ENCODE results near the gene ITGA3.

ITGA3 gene

DNA sequence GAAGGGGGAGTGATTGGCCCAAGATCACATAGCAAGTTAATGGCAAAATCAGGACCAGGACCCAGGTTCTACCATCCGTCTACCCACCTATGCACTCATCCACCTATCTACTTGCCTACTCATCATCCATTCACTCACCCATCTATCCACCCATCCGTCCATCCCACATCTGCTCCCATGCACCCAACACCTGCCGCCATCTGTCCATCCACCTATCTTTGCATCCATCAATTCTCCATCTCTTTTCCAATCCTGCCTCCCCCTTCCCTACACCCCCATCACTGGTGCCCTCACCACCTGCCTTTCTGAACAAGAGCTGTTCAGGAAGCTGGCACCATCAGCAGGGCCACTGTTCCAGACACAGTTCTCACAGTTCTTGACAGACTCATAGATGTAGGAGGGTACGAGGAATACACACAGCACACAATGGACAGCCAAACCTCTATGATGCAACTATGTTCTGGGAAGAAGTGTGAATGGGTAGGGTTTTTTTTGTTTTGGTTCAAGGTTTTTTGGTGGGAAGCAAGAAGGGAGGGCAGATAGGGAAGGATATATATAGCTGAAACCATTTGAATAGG, 69.6 kb downstream of the ITGA3 start:
- DNase-seq (ENCODE audit: low read depth in 4 of 4, low spot score in 1 of 4), result no peak

- no peak for DNase-seq (ENCODE audit: low read depth in 4 of 4, low spot score in 1 of 4)
These were observed 71.9 kb downstream of the ITGA3 start for GRCh38 chr17:50127697-50128361.

GRCh38 chr17:50128441-50129352, 72.8 kb downstream of the ITGA3 start:
- DNase-seq (ENCODE audit: low read depth in 4 of 4, low spot score in 1 of 4), result no peak

GRCh38 chr17:50129353-50129727, 73.4 kb downstream of the ITGA3 start:
- DNase-seq (ENCODE audit: low read depth in 4 of 4, low spot score in 1 of 4), result no peak

- DNase-seq (ENCODE audit: low read depth in 4 of 4, low spot score in 1 of 4), result no peak
These were observed 74.0 kb downstream of the ITGA3 start, which contains the start of gene SAMD14 for GRCh38 chr17:50129728-50130558. TSS of gene SAMD14 (minus strand) at chr17:50130160. CDS start at chr17:50124959, 5,201 bp downstream.

DNA sequence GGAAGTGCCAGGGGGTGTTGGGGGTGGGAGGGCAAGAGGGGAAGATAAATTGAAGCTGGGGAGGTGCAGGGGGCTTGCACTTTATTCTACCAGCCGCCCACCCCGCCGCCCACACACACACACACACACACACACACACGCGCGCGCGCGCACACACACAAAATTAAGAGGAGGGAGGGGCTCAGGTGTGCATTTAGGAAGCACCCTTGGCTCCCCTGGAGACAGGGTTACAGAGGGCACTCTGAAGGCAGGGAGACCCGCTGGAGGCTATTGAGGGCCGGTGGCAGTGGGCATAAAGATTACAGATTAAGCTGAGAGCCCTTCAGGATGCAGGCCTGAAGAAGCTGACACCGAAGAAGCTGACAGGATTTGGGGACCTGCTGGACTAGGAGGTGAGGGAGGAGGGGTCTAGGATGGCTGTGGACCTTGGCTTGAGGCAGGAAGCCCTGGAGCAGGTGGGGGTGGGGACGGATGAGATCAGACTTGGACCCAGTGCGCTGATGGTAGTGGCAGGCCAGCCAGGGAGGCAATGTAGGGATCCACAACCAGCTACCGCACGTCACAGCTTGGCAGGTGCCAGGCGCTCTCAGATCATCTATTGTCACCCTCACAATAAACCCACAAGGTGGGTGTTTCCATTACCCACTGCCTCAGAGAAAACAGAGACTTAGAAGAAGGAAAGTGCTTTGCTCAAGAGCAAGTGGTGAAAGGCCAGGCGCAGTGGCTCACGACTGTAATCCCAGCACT, 74.8 kb downstream of the ITGA3 start:
- no peak for DNase-seq (ENCODE audit: low read depth in 4 of 4, low spot score in 1 of 4)

- no peak for DNase-seq (ENCODE audit: low read depth in 4 of 4, low spot score in 1 of 4)
These were observed 76.3 kb downstream of the ITGA3 start for GRCh38 chr17:50132104-50132794.

- no peak for DNase-seq (ENCODE audit: low read depth in 4 of 4, low spot score in 1 of 4)
These were observed 77.3 kb downstream of the ITGA3 start for GRCh38 chr17:50133028-50133768.

GRCh38 chr17:50133769-50134099, 77.8 kb downstream of the ITGA3 start:
- DNase-seq (ENCODE audit: low read depth in 4 of 4, low spot score in 1 of 4), result no peak

GRCh38 chr17:50134206-50135110, 78.5 kb downstream of the ITGA3 start:
- no peak for DNase-seq (ENCODE audit: low read depth in 4 of 4, low spot score in 1 of 4)

DNA sequence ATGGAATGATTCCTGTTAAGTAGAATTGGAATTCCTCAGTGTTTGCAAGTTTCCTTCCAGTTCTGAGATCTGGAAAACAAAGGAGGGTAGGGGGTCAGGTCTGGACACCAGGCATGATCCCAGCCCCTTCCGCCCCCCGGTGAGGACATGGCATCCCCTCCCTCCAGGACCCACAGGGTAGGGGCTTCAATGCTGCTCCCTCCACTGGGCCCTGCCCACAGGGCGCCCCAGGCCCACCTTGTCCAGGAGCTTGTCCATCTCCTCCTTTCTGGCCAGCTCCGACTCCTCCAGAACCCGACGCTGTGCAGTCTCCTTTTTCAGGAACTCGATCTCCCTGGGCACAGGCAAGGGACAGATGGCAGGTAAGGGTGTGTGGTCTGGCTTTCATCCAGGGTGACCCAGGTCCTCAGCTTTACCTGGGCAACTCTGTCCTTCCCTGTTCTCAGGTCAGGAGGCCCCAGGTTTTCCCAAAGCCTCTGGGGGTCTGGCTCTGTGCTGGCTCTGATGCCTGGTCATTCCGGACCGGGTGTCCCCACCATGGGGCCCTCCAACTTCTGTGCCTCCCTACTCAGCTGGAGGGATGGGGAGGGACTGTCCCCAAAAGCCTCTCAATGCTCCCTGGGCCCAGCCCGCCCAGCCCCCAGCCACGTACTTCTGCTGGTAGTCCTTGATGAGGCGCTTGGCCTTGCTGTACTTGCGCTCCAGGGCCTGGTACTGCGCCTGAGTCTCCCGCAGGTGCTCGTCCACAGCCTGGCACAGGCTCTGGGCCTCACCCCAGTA, 79.6 kb downstream of the ITGA3 start:
- no peak for DNase-seq (ENCODE audit: low read depth in 4 of 4, low spot score in 1 of 4)

GRCh38 chr17:50136096-50136687, 80.3 kb downstream of the ITGA3 start:
- DNase-seq (ENCODE audit: low read depth in 4 of 4, low spot score in 1 of 4), result no peak

GRCh38 chr17:50137042-50137441, 81.1 kb downstream of the ITGA3 start:
- no peak for DNase-seq (ENCODE audit: low read depth in 4 of 4, low spot score in 1 of 4)

DNA sequence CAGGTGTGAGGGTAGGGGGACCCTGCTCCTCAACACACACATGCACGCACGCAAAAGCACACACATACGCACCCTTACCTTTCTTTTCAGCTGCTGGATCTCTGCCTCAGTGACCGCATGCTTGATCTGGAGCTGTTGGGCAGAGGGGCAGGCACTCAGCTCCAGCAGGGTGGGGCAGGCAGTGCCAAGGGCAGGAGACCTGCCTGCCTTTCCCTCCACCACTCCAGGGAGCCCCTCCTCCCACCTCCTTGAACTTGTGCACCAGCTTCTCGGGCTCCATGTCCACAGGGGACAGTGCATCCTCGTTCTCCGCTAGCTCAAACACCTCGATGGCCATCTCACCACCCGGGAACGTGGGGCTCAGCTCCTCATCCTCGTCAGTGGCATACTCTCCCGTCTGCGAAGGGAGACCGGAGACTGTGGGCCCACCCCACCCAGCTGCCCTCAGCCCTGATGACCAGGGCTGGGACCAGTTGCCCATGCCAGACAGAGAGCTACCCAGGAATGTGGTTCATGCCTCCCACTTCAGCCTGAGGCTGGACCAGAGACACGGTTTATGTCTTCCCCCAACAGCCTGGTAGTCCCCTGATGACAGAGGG, 83.4 kb downstream of the ITGA3 start:
- DNase-seq (ENCODE audit: low read depth in 4 of 4, low spot score in 1 of 4), result no peak
